Muscle layer of colon (tissue), 2 donors: Measurements from ENCODE around the gene NAA50.

Experiments
- H3K27ac ChIP-seq: one replicate; pipeline ENCODE4 v1.7.0; 2013; ENCODE audit warnings: low read depth, mild to moderate bottlenecking, low read length, moderate library complexity
- H3K27me3 ChIP-seq, 2 donors: one replicate each; pipeline ENCODE4 v1.7.0; 2013; ENCODE audit warnings: low read length in 2 of 2, mild to moderate bottlenecking in 2 of 2; ENCODE audit not compliant: insufficient read depth in 2 of 2, control insufficient read depth in 1 of 2
- H3K36me3 ChIP-seq: one replicate; pipeline ENCODE4 v1.7.0; 2013; ENCODE audit warnings: mild to moderate bottlenecking, low read length; ENCODE audit not compliant: insufficient read depth
- H3K4me1 ChIP-seq: one replicate; pipeline ENCODE4 v1.7.0; 2013; ENCODE audit warnings: mild to moderate bottlenecking, low read length; ENCODE audit not compliant: insufficient read depth
- H3K4me3 ChIP-seq, 2 donors: one replicate each; pipeline ENCODE4 v1.7.0; 2013; ENCODE audit warnings: low read length in 2 of 2, low read depth in 1 of 2, mild to moderate bottlenecking in 1 of 2, moderate library complexity in 1 of 2
- H3K9ac ChIP-seq: one replicate; pipeline ENCODE4 v1.7.0; 2013; ENCODE audit warnings: low read length
- H3K9me3 ChIP-seq: one replicate; pipeline ENCODE4 v1.7.0; 2013; ENCODE audit warnings: mild to moderate bottlenecking, low read length
- donor health status: abdominal sarcoma.
- donor health status: Adenocarcinoma of cecum.

The NAA50 gene

DNA sequence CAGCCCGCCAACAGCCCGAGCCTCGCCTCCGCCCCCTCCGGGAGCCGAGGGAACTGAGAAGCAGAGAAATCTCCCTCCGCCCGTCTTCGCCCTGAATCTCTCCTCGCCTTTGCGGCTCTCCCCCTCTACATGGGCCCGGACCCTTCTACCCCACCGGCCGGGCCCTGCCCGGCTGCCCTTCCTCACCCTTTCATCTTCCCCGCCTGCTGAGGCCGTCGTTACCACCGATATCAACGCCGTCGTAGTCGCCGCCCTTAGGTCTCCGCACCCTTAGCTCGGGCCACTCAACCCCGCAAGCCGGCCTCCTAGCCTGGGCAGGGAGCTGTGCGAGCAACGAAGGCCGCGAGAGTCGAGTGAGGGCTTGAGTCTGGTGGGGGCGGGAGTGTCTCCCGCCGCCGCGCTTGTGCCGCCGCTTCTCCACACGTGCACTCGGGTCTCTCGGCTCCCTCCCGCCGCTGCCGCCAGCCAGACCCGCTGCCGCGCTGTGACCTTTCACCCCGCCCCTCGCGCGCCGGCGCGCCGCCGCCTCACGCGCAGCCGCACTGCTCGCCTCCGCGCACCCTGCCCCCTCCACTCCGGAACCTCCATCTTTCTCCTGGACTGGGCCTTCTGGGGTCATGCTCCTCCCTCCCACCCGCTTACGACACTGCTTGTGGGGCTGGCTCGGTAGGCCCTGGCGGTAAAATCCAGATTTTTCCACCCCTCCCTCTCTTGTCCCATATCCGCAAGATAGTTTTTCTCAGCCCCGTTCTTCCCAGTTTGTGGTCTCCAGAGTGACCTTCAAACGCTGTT, at the start of gene NAA50:
Gene NAA50 (minus strand): TSS at position 494 of the 792 bp plus-strand sequence. CDS start 300 bp downstream, at position 194.
- peak within 1 kb of the TSS; percentile 97 for H3K27ac ChIP-seq
- H3K4me3 ChIP-seq, result peak within 1 kb of the TSS; percentile 87 to 99
- no peaks in the 10 kb centered on the region for H3K36me3 ChIP-seq
- no peaks in the 10 kb centered on the region for H3K27me3 ChIP-seq
- H3K9me3 ChIP-seq, result no peaks in the 10 kb centered on the region
- H3K9ac ChIP-seq, result peak within 1 kb of the TSS; percentile 98
- peaks cover 53% of the 10 kb centered on the region for H3K4me1 ChIP-seq

DNA sequence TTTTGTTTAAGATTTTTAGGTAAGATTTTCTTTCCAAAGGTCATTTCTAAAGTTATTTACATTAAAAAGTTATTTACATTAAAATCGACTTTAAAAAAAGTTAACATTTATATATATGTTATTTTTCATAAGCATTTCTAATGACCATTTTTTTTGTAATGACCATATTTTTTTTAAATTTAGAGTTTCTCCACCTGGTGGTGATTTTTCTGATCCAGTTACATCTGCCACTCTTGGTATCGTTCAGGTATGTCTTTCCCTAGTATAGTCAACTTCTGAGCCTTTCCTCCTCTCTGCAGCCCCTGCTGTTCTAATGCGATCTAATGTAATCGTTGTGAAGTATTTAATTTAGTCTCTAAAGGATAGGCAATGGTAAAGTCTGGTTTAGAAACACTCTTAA, 49.6 kb upstream of the NAA50 start:
- Histone ChIP-seq H3K4me3 (no peak overlapping the region), H3K36me3 (peaks cover 23% of the 10 kb centered on the region)

DNA sequence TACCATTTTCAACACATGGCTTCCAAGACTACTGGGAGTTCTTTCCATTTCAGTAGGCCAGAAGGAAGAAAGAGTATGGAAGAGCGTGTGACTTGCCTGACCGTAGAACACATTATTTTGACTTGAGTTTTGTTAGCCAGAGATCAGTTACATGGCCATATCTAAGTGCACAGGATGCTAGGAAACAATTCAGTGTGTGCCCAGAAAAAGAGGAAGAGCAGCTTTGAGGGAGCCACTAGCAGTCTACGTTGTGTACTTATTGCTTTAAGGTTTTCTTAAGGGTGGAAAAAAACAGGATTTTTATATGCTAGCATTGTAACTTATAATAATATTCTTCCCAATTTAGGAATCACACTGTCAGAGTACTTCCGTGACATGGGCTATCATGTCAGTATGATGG, 48.5 kb upstream of the NAA50 start:
- no peak overlapping the region for H3K9ac ChIP-seq
- peaks cover 17% of the 10 kb centered on the region for H3K36me3 ChIP-seq
- no peaks in the 10 kb centered on the region for H3K27me3 ChIP-seq
- no peaks in the 10 kb centered on the region for H3K4me1 ChIP-seq
- no peaks in the 10 kb centered on the region for H3K9me3 ChIP-seq
- no peak overlapping the region for H3K4me3 ChIP-seq
- H3K27ac ChIP-seq, result no peak overlapping the region

More for the DNA sequence above, 49.6 kb upstream of the NAA50 start:
- H3K4me1 ChIP-seq, result no peaks in the 10 kb centered on the region
- no peak overlapping the region for H3K9ac ChIP-seq
- no peak overlapping the region for H3K27ac ChIP-seq
- H3K27me3 ChIP-seq, result no peaks in the 10 kb centered on the region
- H3K9me3 ChIP-seq, result no peaks in the 10 kb centered on the region

DNA sequence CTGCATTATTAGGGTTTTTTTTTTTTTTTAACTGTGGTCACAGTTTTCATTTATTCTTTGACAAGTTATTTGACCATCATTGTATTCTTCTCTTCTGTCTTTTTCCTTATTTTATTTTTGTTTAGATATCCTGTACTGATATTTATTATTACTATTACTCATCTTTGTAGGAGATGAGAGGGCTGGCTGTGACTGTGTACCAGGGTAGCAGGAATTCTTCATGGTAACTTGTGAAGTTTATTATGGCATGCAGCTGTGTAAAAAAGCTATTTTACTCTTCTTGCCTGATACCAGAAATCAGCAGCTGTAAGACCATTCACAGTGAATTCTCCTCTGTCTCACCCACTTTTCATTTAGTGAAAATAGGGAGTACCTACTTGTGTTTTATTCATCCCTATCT, 45.3 kb upstream of the NAA50 start:
- H3K4me1 ChIP-seq, result no peaks in the 10 kb centered on the region
- no peak overlapping the region for H3K4me3 ChIP-seq
- H3K9me3 ChIP-seq, result no peaks in the 10 kb centered on the region
- H3K27ac ChIP-seq, result no peak overlapping the region
- peaks cover 12% of the 10 kb centered on the region for H3K36me3 ChIP-seq
- H3K27me3 ChIP-seq, result no peaks in the 10 kb centered on the region
- H3K9ac ChIP-seq, result no peak overlapping the region

DNA sequence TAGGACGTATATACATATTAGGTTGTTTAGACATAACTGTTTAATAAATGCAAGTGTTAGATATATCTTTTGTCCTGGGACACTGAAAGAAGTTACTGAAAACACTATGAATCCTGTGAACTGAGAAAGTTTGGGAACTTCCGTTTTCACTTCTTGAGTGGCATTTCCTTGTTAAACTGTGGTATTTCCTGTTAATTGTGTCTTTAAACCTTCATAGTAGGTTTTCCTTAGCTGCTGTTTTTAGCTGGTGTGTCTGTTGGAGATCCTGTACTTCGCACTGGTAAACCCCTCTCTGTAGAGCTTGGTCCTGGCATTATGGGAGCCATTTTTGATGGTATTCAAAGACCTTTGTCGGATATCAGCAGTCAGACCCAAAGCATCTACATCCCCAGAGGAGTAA, 37.9 kb upstream of the NAA50 start:
- Histone ChIP-seq H3K27me3 (no peaks in the 10 kb centered on the region), H3K9ac (no peak overlapping the region), H3K4me1 (no peaks in the 10 kb centered on the region), H3K4me3 (no peak overlapping the region), H3K27ac (no peak overlapping the region), H3K9me3 (no peaks in the 10 kb centered on the region), H3K36me3 (peaks cover 3% of the 10 kb centered on the region)

DNA sequence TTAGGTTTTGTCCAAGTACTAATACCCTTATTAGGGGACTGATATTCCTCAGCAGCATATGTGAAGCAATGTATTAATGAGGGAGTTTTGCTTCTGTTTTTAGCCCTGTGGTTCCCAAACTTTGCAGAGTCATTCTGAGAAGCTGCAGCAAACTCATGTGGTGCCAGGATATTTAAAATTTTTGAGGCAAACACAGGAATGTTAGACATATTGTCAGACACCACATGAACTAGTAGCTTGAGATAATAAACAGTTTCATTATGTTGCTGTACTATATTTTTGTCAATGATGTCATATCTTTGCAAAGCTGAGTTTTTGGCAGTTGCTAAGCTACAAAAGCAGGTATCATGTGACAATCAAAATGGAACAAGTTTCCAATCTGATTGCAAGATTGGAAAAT, 37.4 kb upstream of the NAA50 start:
- Histone ChIP-seq H3K9me3 (no peaks in the 10 kb centered on the region), H3K27ac (no peak overlapping the region), H3K27me3 (no peaks in the 10 kb centered on the region), H3K4me3 (no peak overlapping the region), H3K9ac (no peak overlapping the region), H3K36me3 (peaks cover under 1% of the 10 kb centered on the region), H3K4me1 (no peaks in the 10 kb centered on the region)

DNA sequence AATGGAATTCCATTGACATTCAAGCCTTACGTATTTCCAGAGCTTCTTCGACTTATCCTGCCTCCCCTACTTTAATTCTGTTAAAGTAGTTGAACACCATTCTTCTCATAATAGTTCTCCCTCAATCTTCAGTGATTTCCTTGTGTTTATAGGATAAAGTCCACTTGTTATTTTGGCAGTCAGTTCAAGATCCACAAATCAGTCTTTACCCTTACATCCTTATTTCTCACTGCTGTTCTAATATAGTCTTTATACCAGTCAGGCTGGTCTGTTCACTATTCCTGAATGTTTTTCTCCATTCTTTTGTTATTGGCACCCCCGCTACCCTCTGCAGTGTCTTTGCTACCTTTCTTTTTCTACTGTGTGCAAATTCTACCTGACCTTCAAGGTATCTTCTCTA, 30.5 kb upstream of the NAA50 start:
- Histone ChIP-seq H3K36me3 (no peaks in the 10 kb centered on the region), H3K27ac (no peak overlapping the region), H3K27me3 (no peaks in the 10 kb centered on the region), H3K4me3 (no peak overlapping the region), H3K9me3 (no peaks in the 10 kb centered on the region), H3K9ac (no peak overlapping the region), H3K4me1 (no peaks in the 10 kb centered on the region)

DNA sequence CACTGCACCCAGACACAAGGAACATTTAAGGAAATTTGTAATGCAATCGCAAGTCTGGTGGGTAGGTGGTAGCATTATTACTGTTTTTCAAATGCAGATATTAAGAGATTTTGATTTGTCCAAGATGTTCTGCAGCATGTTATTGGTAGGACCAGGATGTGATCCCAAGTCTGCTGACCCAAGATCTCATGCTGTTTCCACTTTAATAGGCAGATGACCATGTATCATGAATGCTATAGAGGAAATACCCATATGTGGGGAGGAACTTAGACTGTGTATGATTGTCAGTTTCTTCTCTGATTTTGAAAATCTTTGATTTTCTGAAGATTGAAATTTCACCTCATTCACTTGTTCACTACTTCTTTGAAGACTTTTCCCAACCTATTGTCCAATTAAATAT, 29.5 kb upstream of the NAA50 start:
- no peaks in the 10 kb centered on the region for H3K36me3 ChIP-seq
- H3K27me3 ChIP-seq, result no peaks in the 10 kb centered on the region
- H3K27ac ChIP-seq, result no peak overlapping the region
- H3K4me1 ChIP-seq, result no peaks in the 10 kb centered on the region
- H3K4me3 ChIP-seq, result no peak overlapping the region
- H3K9ac ChIP-seq, result no peak overlapping the region
- no peaks in the 10 kb centered on the region for H3K9me3 ChIP-seq

DNA sequence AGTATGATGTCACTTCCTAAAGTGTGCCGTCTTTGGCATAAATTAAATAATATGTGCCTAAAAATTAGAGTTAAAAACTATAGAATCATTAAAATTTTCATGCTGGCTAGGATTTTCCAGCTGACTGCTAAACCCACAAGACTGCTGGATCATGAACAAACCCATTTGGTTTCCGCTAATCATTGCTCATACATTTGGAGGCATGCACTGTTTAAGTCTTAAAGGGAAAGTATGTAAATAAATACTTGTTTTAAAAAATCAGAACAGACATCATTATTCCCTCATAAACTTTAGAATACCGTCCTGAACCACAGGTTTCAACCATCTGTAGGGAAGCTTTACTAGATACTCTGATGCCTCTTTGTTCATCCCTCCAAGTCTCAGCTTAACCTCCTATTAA, 27.3 kb upstream of the NAA50 start:
- H3K9ac ChIP-seq, result no peak overlapping the region
- no peaks in the 10 kb centered on the region for H3K9me3 ChIP-seq
- H3K4me1 ChIP-seq, result no peaks in the 10 kb centered on the region
- H3K4me3 ChIP-seq, result no peak overlapping the region
- H3K36me3 ChIP-seq, result no peaks in the 10 kb centered on the region
- no peak overlapping the region for H3K27ac ChIP-seq
- no peaks in the 10 kb centered on the region for H3K27me3 ChIP-seq

DNA sequence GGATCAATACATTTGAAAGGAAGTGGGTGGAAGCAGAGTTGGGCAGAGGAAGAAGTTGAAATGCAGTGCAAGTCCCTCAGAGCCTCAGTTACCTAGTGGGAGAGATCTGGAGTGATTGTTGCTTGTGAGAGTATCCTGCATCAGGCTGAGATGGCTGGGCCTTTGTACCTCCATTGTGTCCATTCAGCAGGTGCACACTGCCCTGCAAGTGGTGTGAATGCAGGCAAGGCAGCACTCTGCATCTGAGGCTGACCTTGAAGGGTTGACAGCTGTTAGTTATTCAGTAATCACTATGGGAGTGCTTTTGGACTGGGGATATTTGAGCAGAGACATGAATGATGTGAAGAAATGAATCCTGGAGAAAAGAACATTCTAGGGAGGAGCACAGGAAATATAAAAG, 25.9 kb upstream of the NAA50 start:
- no peak overlapping the region for H3K4me3 ChIP-seq
- no peaks in the 10 kb centered on the region for H3K4me1 ChIP-seq
- H3K27ac ChIP-seq, result no peak overlapping the region
- no peaks in the 10 kb centered on the region for H3K36me3 ChIP-seq
- no peaks in the 10 kb centered on the region for H3K9me3 ChIP-seq
- no peaks in the 10 kb centered on the region for H3K27me3 ChIP-seq
- H3K9ac ChIP-seq, result no peak overlapping the region

DNA sequence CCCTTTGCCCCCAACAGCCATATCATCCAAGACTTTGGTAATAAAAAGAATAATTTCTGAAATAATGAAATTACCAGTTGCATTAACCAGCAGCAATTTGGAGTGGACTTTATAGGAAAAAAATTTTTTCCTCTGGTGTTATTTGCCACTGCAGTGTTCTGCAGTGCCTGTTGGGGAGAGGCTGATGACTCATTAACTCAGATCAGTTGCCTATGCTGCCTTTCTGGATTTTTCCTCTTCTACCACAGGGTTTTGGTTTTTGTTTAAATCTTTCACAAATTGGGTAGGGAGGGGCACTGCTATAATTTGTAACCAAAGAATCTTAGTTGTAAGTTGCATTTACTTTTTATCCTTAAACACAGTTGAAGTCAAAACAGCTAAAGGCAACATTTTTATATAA, 23.5 kb upstream of the NAA50 start:
- Histone ChIP-seq H3K4me3 (no peak overlapping the region), H3K36me3 (no peaks in the 10 kb centered on the region), H3K9me3 (no peaks in the 10 kb centered on the region), H3K9ac (no peak overlapping the region), H3K27ac (no peak overlapping the region), H3K4me1 (no peaks in the 10 kb centered on the region), H3K27me3 (no peaks in the 10 kb centered on the region)

DNA sequence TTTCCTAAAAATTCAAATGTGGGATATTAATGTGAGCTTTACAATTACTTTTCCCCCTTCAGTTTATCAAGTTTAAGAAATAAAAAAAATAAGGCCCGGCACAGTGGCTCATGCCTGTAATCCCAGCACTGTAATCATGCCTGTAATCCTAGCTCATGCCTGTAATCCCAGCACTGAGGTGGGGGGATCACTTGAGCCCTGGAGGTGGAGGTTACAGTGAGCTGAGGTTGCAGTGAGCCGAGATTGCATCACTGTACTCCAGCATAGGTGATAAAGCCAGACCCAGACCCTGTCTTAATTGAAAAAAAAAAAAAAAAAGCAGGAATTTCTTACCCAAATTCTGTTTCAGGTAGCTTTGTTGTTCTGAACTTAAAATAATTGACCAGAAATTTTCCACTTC, 18.6 kb upstream of the NAA50 start:
- Histone ChIP-seq H3K4me1 (no peaks in the 10 kb centered on the region), H3K4me3 (no peak overlapping the region), H3K9me3 (no peaks in the 10 kb centered on the region), H3K36me3 (no peaks in the 10 kb centered on the region), H3K27ac (no peak overlapping the region), H3K27me3 (no peaks in the 10 kb centered on the region), H3K9ac (no peak overlapping the region)
